LNCAP (cell line): ENCODE data around the gene PKNOX2.

Experiments used
- TF ChIP-seq, protein P1 (sequence below): fragments of 450-650 bp; IDR thresholded peaks from 2 replicates; pipeline ENCODE4 v1.5.1; 2017; ENCODE audit warnings: mild to moderate bottlenecking

The PKNOX2 gene

GRCh38 chr11:125262194-125262829 lies 97.8 kb downstream of the PKNOX2 start:
- TF ChIP-seq, protein P1, sequence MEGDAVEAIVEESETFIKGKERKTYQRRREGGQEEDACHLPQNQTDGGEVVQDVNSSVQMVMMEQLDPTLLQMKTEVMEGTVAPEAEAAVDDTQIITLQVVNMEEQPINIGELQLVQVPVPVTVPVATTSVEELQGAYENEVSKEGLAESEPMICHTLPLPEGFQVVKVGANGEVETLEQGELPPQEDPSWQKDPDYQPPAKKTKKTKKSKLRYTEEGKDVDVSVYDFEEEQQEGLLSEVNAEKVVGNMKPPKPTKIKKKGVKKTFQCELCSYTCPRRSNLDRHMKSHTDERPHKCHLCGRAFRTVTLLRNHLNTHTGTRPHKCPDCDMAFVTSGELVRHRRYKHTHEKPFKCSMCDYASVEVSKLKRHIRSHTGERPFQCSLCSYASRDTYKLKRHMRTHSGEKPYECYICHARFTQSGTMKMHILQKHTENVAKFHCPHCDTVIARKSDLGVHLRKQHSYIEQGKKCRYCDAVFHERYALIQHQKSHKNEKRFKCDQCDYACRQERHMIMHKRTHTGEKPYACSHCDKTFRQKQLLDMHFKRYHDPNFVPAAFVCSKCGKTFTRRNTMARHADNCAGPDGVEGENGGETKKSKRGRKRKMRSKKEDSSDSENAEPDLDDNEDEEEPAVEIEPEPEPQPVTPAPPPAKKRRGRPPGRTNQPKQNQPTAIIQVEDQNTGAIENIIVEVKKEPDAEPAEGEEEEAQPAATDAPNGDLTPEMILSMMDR: no peak

GRCh38 chr11:125262830-125263218 lies 98.3 kb downstream of the PKNOX2 start:
- TF ChIP-seq, protein P1: no peak

- TF ChIP-seq, protein P1: no peak
Measured at GRCh38 chr11:125263268-125263790, 98.8 kb downstream of the PKNOX2 start.

- TF ChIP-seq, protein P1: no peak
Measured at GRCh38 chr11:125264100-125265022, 99.8 kb downstream of the PKNOX2 start.

DNA sequence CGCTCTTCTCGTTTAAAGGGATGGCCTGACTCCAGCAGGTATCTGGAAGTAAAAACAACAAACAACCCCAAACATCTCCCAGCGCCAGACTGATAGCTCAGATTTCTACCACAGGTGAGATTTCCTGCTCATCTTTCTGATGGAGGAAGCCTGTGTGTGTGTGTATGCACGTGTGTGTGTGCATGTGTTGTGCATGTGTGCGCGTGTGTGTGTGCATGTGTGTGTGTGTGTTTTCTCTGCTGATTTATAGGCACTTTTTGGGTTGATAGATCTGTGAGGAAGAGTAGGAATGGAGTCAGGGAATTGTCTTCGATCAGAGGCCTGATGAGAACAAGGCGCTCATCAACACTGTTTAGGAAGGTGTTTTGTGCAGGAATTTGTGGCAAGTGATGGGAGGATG lies 103.0 kb downstream of the PKNOX2 start:
- TF ChIP-seq, protein P1: no peak

- TF ChIP-seq, protein P1: no peak
Measured at GRCh38 chr11:125268611-125269010, 104.1 kb downstream of the PKNOX2 start.

DNA sequence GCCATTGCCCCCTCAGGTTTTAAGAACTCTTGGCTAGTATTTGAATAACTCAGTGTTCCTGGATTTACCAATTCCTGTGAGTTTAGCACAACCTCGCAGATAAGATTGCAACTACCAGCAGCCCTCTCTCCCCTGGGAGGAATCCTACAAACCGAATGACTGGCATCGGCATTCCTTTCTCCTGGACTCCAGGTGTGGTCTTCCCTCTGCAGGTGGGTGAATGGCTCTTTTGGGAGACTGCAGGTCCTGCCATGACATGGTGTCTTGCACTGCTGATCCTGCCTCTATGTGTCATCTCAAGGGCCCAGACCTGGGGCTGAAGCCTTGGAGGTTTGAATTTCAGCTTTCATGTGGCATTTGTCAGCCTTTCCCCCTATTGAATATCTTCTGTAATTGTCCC lies 105.6 kb downstream of the PKNOX2 start:
- TF ChIP-seq, protein P1: no peak
